Measurements from ENCODE around the gene PHF21A.

The PHF21A gene

GRCh38 chr11:46066335-46066734 lies 54.9 kb downstream of the PHF21A start:
- H3K27me3 ChIP-seq (ENCODE audit: insufficient read depth, low read length, poor library complexity, severe bottlenecking): no peaks in the 10 kb centered on the region
- no peaks in the 10 kb centered on the region for H3F3A ChIP-seq (ENCODE audit: low read depth)
- no peaks in the 10 kb centered on the region for H3K9me3 ChIP-seq (ENCODE audit: insufficient read depth, low read depth, low read length)
- H3K4me2 ChIP-seq (ENCODE audit: low read depth, low read length, poor library complexity, severe bottlenecking): no peak overlapping the region
- H3K4me3 ChIP-seq (ENCODE audit: low read length, poor library complexity, severe bottlenecking): no peak overlapping the region
- H3K79me2 ChIP-seq (ENCODE audit: insufficient read depth, low read length): 0 out of 2 replicates have a peak, but pooled peaks cover 7% of the 10 kb centered on the region
- no peak overlapping the region for H3K9ac ChIP-seq (ENCODE audit: low read depth, low read length, poor library complexity, severe bottlenecking)
- peaks cover 57% of the 10 kb centered on the region; the same call in 1 of the 2 replicates for H3K36me3 ChIP-seq (ENCODE audit: insufficient read depth, low read length)
- H4K20me1 ChIP-seq (ENCODE audit: insufficient read depth, low read length, poor library complexity, severe bottlenecking): peaks cover 5% of the 10 kb centered on the region
- H2AFZ ChIP-seq (ENCODE audit: low read length): no peak overlapping the region
- TF ChIP-seq CTCF (conservative IDR thresholded peaks at IDR 0.05; ENCODE audit: low read length) (no peak), EZH2phosphoT487 (IDR thresholded peaks at IDR 0.05; ENCODE audit: borderline replicate concordance) (no peak)
- no peaks in the 10 kb centered on the region for H3K4me1 ChIP-seq (ENCODE audit: insufficient read depth, low read length, poor library complexity, severe bottlenecking)
- H3K9me2 ChIP-seq (replicated peaks; ENCODE audit: low read depth, low read length): no peaks in the 10 kb centered on the region

- no peaks in the 10 kb centered on the region for H3K4me1 ChIP-seq (ENCODE audit: insufficient read depth, low read length, poor library complexity, severe bottlenecking)
- H4K20me1 ChIP-seq (ENCODE audit: insufficient read depth, low read length, poor library complexity, severe bottlenecking): no peaks in the 10 kb centered on the region
- TF ChIP-seq EZH2phosphoT487 (IDR thresholded peaks at IDR 0.05; ENCODE audit: borderline replicate concordance) (no peak), CTCF (conservative IDR thresholded peaks at IDR 0.05; ENCODE audit: low read length) (no peak)
These were observed 55.6 kb downstream of the PHF21A start for GRCh38 chr11:46065681-46066080.

GRCh38 chr11:46064221-46064620 lies 57.0 kb downstream of the PHF21A start:
- no peak overlapping the region for H2AFZ ChIP-seq (ENCODE audit: low read length)
- no peaks in the 10 kb centered on the region for H4K20me1 ChIP-seq (ENCODE audit: insufficient read depth, low read length, poor library complexity, severe bottlenecking)
- TF ChIP-seq CTCF (conservative IDR thresholded peaks at IDR 0.05; ENCODE audit: low read length) (no peak), EZH2phosphoT487 (IDR thresholded peaks at IDR 0.05; ENCODE audit: borderline replicate concordance) (no peak)
- no peaks in the 10 kb centered on the region for H3K9me2 ChIP-seq (replicated peaks; ENCODE audit: low read depth, low read length)
- no peaks in the 10 kb centered on the region for H3K4me1 ChIP-seq (ENCODE audit: insufficient read depth, low read length, poor library complexity, severe bottlenecking)
- no peaks in the 10 kb centered on the region for H3K9me3 ChIP-seq (ENCODE audit: insufficient read depth, low read depth, low read length)
- H3F3A ChIP-seq (ENCODE audit: low read depth): no peaks in the 10 kb centered on the region
- H3K27me3 ChIP-seq (ENCODE audit: insufficient read depth, low read length, poor library complexity, severe bottlenecking): no peaks in the 10 kb centered on the region
- H3K79me2 ChIP-seq (ENCODE audit: insufficient read depth, low read length): 0 out of 2 replicates have a peak, but pooled peaks cover 7% of the 10 kb centered on the region
- H3K4me3 ChIP-seq (ENCODE audit: low read length, poor library complexity, severe bottlenecking): no peak overlapping the region
- peaks cover 40% of the 10 kb centered on the region; the same call in 1 of the 2 replicates for H3K36me3 ChIP-seq (ENCODE audit: insufficient read depth, low read length)
- no peak overlapping the region for H3K4me2 ChIP-seq (ENCODE audit: low read depth, low read length, poor library complexity, severe bottlenecking)
- no peak overlapping the region for H3K9ac ChIP-seq (ENCODE audit: low read depth, low read length, poor library complexity, severe bottlenecking)

More at GRCh38 chr11:46065681-46066080, 55.6 kb downstream of the PHF21A start:
- Histone ChIP-seq H3K36me3 (ENCODE audit: insufficient read depth, low read length) (peaks cover 50% of the 10 kb centered on the region; the same call in 1 of the 2 replicates), H3K4me2 (ENCODE audit: low read depth, low read length, poor library complexity, severe bottlenecking) (no peak overlapping the region), H2AFZ (ENCODE audit: low read length) (no peak overlapping the region), H3F3A (ENCODE audit: low read depth) (no peaks in the 10 kb centered on the region), H3K4me3 (ENCODE audit: low read length, poor library complexity, severe bottlenecking) (no peak overlapping the region), H3K9me3 (ENCODE audit: insufficient read depth, low read depth, low read length) (no peaks in the 10 kb centered on the region), H3K79me2 (ENCODE audit: insufficient read depth, low read length) (0 out of 2 replicates have a peak, but pooled peaks cover 7% of the 10 kb centered on the region), H3K9me2 (replicated peaks; ENCODE audit: low read depth, low read length) (no peaks in the 10 kb centered on the region), H3K27me3 (ENCODE audit: insufficient read depth, low read length, poor library complexity, severe bottlenecking) (no peaks in the 10 kb centered on the region), H3K9ac (ENCODE audit: low read depth, low read length, poor library complexity, severe bottlenecking) (no peak overlapping the region)
